Measurements from ENCODE around the gene CDON. TPM values are rescaled to one million over a fixed set of nuclear protein-coding genes. Genes with fewer than 3 reads are reported as not detected.

Gene CDON
- total RNA-seq, 2 donors from 2014 or later, result 2.3 to 10.5 TPM

- no peak overlapping the region for H3K4me3 ChIP-seq
- intact Hi-C loops (cut with DNase I), result no loop called here
- H3K4me1 ChIP-seq, result no peaks in the 10 kb centered on the region
These were observed 108.3 kb downstream of the CDON start for GRCh38 chr11:125954123-125954944.

DNA sequence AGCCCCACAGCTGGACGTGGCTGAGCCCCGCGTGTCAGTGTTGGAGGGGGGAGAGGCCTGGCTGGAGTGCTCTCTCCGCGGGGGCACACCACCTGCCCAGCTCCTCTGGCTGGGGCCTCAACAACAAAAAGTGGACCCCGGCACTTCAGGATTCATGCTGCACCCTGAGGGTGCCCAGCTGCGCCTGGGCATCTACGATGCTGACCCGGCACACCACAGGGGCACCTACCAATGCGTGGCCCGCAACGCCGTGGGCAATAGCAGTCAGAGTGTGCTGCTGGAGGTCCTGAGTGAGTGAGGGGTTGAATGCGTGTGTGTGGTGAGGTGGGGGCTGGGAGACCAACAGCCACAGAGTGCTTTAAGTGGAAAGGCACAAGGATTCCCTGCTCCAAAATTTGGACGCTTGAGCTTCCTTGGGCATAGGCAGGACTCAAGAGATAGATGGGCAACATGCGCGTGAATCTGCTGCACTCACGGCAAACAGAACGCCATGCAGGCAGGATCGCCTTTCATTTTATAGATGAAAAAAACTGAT is 109.2 kb downstream of the CDON start:
- DNase-seq, result no peak
- Histone ChIP-seq H3K9me3 (no peaks in the 10 kb centered on the region), H3K27ac (no peak overlapping the region), H3K9ac (ENCODE audit: low read depth in 2 of 2, low read length in 2 of 2) (no peak overlapping the region), H3K27me3 (no peaks in the 10 kb centered on the region), H3K36me3 (no peaks in the 10 kb centered on the region), H3K4me3 (no peak overlapping the region), H3K4me1 (no peaks in the 10 kb centered on the region)
- intact Hi-C loops (cut with DNase I), result no loop called here
- TF ChIP-seq, protein P1, sequence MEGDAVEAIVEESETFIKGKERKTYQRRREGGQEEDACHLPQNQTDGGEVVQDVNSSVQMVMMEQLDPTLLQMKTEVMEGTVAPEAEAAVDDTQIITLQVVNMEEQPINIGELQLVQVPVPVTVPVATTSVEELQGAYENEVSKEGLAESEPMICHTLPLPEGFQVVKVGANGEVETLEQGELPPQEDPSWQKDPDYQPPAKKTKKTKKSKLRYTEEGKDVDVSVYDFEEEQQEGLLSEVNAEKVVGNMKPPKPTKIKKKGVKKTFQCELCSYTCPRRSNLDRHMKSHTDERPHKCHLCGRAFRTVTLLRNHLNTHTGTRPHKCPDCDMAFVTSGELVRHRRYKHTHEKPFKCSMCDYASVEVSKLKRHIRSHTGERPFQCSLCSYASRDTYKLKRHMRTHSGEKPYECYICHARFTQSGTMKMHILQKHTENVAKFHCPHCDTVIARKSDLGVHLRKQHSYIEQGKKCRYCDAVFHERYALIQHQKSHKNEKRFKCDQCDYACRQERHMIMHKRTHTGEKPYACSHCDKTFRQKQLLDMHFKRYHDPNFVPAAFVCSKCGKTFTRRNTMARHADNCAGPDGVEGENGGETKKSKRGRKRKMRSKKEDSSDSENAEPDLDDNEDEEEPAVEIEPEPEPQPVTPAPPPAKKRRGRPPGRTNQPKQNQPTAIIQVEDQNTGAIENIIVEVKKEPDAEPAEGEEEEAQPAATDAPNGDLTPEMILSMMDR (IDR thresholded peaks at IDR 0.05), result no peak

More at GRCh38 chr11:125954123-125954944, 108.3 kb downstream of the CDON start:
- no peak for DNase-seq
- Histone ChIP-seq H3K9ac (ENCODE audit: low read depth in 2 of 2, low read length in 2 of 2) (no peak overlapping the region), H3K9me3 (no peaks in the 10 kb centered on the region), H3K27ac (no peak overlapping the region), H3K36me3 (no peaks in the 10 kb centered on the region), H3K27me3 (no peaks in the 10 kb centered on the region)
- TF ChIP-seq, protein P1 (IDR thresholded peaks at IDR 0.05), result no peak

DNA sequence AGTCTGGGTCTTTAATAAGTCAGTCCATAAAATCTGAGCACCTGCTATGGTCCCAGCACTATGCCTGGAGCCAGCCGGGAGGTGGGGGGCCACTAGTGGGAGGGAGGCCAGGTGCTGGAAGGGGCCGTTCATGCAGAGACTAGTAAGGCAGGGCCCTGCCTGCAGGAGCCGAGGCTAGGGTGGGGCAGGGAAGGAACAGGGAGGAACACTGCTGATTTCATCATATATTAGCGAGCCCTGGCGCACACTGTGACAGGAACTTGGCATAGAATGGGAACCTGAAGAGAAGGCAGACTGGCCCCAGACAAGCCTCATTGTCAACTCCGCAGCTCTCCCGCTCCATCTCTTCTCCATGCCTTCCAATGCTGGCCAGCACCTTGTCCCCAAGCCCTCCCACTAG is 109.7 kb downstream of the CDON start:
- Histone ChIP-seq H3K9me3 (no peaks in the 10 kb centered on the region), H3K4me1 (no peaks in the 10 kb centered on the region), H3K9ac (ENCODE audit: low read depth in 2 of 2, low read length in 2 of 2) (no peak overlapping the region), H3K27ac (no peak overlapping the region), H3K4me3 (no peak overlapping the region), H3K27me3 (no peaks in the 10 kb centered on the region), H3K36me3 (no peaks in the 10 kb centered on the region)
- peak; percentile 57 for DNase-seq
- TF ChIP-seq, protein P1 (IDR thresholded peaks at IDR 0.05), result no peak
- intact Hi-C loops (cut with DNase I), result no loop called here

- Histone ChIP-seq H3K4me3 (no peak overlapping the region), H3K4me1 (no peaks in the 10 kb centered on the region), H3K36me3 (no peaks in the 10 kb centered on the region), H3K27me3 (no peaks in the 10 kb centered on the region), H3K27ac (no peak overlapping the region), H3K9me3 (no peaks in the 10 kb centered on the region), H3K9ac (ENCODE audit: low read depth in 2 of 2, low read length in 2 of 2) (no peak overlapping the region)
- intact Hi-C loops (cut with DNase I), result no loop called here
- TF ChIP-seq, protein P1 (IDR thresholded peaks at IDR 0.05), result no peak
- DNase-seq, result no peak
These were observed 110.1 kb downstream of the CDON start for GRCh38 chr11:125952559-125952958.

DNA sequence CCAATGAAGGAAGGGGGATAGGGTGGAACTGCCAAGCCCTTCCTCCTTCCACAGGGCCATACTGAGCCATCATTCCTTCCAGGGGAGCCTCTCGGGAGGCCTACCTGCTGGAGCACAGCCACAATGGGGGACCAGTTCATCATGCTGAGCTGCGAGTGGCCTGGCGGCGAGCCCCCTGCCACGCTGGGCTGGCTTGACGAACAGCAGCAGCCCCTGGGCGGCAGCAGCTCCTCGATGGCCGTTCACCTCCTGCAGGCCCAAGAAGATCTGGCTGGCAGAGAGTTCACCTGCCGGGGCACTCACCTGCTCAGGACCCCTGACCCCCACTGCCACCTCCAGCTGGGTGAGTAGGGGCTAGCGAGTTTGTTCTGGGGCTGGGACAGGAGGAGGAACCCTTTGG is 110.9 kb downstream of the CDON start:
- TF ChIP-seq, protein P1 (IDR thresholded peaks at IDR 0.05), result no peak
- intact Hi-C loops (cut with DNase I), result no loop called here
- H3K4me1 ChIP-seq, result no peaks in the 10 kb centered on the region
- H3K36me3 ChIP-seq, result no peaks in the 10 kb centered on the region
- no peak overlapping the region for H3K4me3 ChIP-seq
- no peak overlapping the region for H3K27ac ChIP-seq
- no peaks in the 10 kb centered on the region for H3K27me3 ChIP-seq
- no peak overlapping the region for H3K9ac ChIP-seq (ENCODE audit: low read depth in 2 of 2, low read length in 2 of 2)
- H3K9me3 ChIP-seq, result no peaks in the 10 kb centered on the region
- DNase-seq, result no peak
